Measurements from ENCODE around the gene CTU2. TPM values are rescaled to one million over a fixed set of nuclear protein-coding genes. Genes with fewer than 3 reads are reported as not detected.
"Not testable (repeated sequence)": the region's sequence is repeated elsewhere in the genome, so short reads cannot be mapped to it uniquely, and the experiment has no call there.

Gene CTU2
- total RNA-seq, 1 donor from 2014 or later: 32.1 TPM

DNA sequence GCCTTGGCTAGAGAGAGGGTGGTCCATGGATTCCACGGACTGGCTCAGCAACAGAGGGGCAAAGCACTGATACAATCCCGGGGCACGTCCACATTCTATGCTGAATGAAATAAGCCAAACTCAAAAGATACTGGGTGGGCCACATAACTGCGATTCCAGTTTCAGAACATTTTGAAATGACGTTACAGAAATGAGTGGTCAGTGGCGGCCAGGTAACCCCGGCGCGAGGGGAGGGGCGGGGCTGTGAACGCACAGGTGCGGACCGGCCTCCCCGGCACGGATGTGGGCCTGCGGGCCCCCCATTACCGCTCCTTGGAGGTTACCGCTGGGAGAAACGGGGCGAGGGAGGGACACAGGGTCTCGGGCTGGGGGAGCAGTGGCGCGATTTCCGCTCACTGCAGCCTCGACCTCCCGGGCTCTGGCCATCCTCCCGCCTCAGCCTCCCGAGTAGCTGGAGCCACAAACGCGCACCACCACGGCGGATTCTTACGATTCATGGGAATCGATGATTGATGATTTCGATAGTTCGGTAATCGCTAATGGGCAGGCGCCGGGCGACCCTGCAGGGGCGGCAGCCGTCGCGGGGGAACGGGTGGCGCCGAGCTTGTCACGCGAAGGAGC, 44.0 kb upstream of the CTU2 start:
- H3K36me3 Mint-ChIP-seq (ENCODE audit: low read depth): no peaks in the 10 kb centered on the region
- TF ChIP-seq, protein P1, sequence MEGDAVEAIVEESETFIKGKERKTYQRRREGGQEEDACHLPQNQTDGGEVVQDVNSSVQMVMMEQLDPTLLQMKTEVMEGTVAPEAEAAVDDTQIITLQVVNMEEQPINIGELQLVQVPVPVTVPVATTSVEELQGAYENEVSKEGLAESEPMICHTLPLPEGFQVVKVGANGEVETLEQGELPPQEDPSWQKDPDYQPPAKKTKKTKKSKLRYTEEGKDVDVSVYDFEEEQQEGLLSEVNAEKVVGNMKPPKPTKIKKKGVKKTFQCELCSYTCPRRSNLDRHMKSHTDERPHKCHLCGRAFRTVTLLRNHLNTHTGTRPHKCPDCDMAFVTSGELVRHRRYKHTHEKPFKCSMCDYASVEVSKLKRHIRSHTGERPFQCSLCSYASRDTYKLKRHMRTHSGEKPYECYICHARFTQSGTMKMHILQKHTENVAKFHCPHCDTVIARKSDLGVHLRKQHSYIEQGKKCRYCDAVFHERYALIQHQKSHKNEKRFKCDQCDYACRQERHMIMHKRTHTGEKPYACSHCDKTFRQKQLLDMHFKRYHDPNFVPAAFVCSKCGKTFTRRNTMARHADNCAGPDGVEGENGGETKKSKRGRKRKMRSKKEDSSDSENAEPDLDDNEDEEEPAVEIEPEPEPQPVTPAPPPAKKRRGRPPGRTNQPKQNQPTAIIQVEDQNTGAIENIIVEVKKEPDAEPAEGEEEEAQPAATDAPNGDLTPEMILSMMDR (conservative IDR thresholded peaks at IDR 0.05): no peak
- no peak overlapping the region for H3K27ac Mint-ChIP-seq (ENCODE audit: unreplicated experiment)
- peak overlapping the region; percentile 92 for H3K4me3 Mint-ChIP-seq
- peaks cover 24% of the 10 kb centered on the region for H3K4me1 Mint-ChIP-seq
- DNase-seq (ENCODE audit: low read depth, low spot score): no peak
- no peaks in the 10 kb centered on the region for H3K9me3 Mint-ChIP-seq
- no peaks in the 10 kb centered on the region for H3K27me3 Mint-ChIP-seq (ENCODE audit: low read depth)

DNA sequence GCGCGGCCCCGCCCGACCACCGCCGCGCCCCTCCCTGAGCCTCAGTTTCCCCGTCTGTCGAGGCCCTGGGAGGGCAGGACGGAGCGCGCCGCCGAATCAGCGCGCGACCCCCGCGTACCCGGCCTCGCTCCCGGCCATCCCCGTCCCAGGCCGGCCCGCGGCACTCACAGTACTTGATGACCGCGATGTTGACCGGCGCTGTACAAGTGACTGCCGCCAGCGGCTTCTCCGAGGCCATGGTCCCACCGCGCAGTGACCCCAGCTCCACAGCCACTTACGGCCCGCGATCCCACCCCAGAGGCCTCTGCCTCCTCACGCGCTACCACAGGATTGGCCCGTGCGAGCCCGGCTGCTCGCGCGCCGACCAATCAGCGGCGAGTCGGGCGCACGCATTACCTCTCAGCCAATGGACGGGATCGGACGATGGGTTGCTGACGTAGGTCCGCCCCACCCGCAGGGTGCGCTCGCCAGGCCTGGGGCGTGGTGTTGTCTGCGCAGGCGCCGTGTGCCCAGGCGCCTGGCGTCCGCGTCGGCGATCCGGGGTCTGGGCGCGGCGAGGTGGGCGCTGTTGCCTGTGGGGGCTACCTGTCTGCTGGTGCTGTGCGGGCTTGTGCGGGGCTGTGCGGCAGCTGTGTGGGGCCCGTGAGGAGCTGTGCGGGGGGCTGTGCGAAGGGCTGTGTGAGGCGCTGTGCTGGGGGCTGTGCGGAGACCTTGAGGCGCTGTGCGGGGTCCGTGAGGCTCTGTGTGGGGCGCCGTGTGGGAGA, 43.3 kb upstream of the CTU2 start, which contains the start of gene MVD:
Gene MVD (minus strand): TSS at position 249 of the 764 bp plus-strand sequence. CDS start 11 bp downstream, at position 238.
- H3K27me3 Mint-ChIP-seq (ENCODE audit: low read depth): no peaks in the 10 kb centered on the region
- H3K4me3 Mint-ChIP-seq: peak within 1 kb of the TSS; percentile 97
- peaks cover 29% of the 10 kb centered on the region for H3K4me1 Mint-ChIP-seq
- peak; percentile 90 for DNase-seq (ENCODE audit: low read depth, low spot score)
- peak within 1 kb of the TSS; percentile 94 for H3K27ac Mint-ChIP-seq (ENCODE audit: unreplicated experiment)
- no peaks in the 10 kb centered on the region for H3K36me3 Mint-ChIP-seq (ENCODE audit: low read depth)
- TF ChIP-seq, protein P1 (conservative IDR thresholded peaks at IDR 0.05): no peak
- no peaks in the 10 kb centered on the region for H3K9me3 Mint-ChIP-seq

DNA sequence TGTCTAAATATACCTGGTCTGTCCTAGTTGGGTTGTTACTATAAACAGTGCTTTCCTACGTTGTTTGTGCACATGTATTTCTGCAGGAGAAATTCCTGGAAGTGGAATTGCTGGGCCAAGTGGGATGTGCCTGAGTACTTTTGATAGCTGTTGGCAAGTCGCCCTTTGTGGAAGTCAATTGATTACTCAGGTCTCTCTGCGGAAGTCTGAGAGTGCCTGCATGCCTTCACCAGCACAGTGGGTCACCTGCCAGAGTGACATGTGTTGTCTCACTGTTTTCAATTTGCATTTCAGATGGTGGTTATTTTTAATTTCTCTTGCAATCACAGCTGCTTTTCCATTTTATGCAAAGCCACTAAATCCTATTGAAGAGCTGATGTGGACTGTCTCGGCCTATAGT, 41.2 kb upstream of the CTU2 start:
- TF ChIP-seq, protein P1 (conservative IDR thresholded peaks at IDR 0.05): no peak
- Mint-ChIP-seq H3K27ac (ENCODE audit: unreplicated experiment) (no peak overlapping the region), H3K4me1 (peaks cover 29% of the 10 kb centered on the region), H3K9me3 (no peaks in the 10 kb centered on the region), H3K27me3 (ENCODE audit: low read depth) (no peaks in the 10 kb centered on the region), H3K4me3 (peak overlapping the region; percentile 78), H3K36me3 (ENCODE audit: low read depth) (no peaks in the 10 kb centered on the region)
- DNase-seq (ENCODE audit: low read depth, low spot score): no peak

DNA sequence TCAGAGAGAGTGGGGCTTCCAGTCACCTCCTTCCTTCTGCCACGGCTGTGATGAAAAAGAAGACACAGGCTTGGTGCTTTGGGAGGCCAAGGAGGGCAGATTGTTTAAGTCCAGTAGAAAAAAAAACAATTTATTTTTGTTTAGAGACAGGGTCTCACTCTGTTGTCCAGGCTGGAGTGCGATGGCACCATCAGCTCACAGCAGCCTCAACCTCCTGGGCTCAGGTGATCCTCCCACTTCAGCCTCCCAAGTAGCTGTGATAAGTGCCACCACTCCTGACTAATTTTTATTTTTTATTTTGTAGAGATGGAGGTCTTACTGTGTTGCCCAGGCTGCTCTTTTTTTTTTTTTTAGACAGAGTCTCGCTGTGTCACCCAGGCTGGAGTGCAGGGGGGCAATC, 40.7 kb upstream of the CTU2 start:
- H3K4me1 Mint-ChIP-seq: peaks cover 29% of the 10 kb centered on the region
- TF ChIP-seq, protein P1 (conservative IDR thresholded peaks at IDR 0.05): no peak
- H3K4me3 Mint-ChIP-seq: peak overlapping the region; percentile 78
- H3K36me3 Mint-ChIP-seq (ENCODE audit: low read depth): no peaks in the 10 kb centered on the region
- no peak overlapping the region for H3K27ac Mint-ChIP-seq (ENCODE audit: unreplicated experiment)
- H3K9me3 Mint-ChIP-seq: no peaks in the 10 kb centered on the region
- H3K27me3 Mint-ChIP-seq (ENCODE audit: low read depth): no peaks in the 10 kb centered on the region
- DNase-seq (ENCODE audit: low read depth, low spot score): no peak

DNA sequence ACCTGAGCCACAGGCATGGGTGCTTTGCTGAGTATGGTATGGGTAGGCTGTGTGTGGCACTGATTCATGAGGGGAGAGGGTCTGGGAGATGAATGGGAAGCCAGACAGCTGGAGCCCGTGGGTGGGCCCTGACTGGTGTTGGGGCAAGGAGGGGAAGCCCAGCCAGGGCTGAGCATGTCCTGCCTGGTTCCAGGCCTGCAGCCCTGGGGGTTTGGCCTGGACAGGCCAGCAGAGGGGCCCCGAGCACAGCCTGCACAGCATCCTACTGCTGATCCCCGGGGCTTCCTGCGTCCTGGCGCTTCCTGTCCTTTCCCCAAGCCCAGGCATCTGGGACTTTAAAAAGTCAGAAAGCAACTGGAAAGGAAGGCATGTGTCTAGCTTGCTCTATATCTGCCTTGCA, 38.8 kb upstream of the CTU2 start:
- TF ChIP-seq, protein P1 (conservative IDR thresholded peaks at IDR 0.05): no peak
- Mint-ChIP-seq H3K9me3 (no peaks in the 10 kb centered on the region), H3K4me3 (peak overlapping the region; percentile 8), H3K27me3 (ENCODE audit: low read depth) (no peaks in the 10 kb centered on the region), H3K36me3 (ENCODE audit: low read depth) (no peaks in the 10 kb centered on the region), H3K4me1 (peaks cover 17% of the 10 kb centered on the region), H3K27ac (ENCODE audit: unreplicated experiment) (no peak overlapping the region)
- DNase-seq (ENCODE audit: low read depth, low spot score): no peak

DNA sequence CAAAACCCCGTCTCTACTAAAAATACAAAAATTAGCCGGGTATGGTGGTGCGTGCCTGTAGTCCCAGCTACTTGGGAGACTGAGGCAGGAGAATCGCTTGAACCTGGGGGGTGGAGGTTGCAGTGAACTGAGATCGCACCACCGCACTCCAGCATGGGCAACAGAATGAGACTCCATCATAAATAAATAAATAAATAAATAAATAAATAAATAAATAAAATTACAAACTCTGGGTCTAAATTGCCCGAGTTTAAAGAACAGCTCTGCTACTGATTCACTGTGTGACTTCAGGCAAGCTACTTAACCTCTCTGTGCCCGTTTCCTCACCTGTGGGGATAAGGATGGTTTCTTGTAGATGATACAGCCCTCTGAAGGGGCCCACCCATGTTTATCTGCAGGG, 36.8 kb upstream of the CTU2 start:
- not testable (repeated sequence) for H3K27ac Mint-ChIP-seq (ENCODE audit: unreplicated experiment); H3K9me3 Mint-ChIP-seq; H3K27me3 Mint-ChIP-seq (ENCODE audit: low read depth); H3K36me3 Mint-ChIP-seq (ENCODE audit: low read depth); H3K4me3 Mint-ChIP-seq; DNase-seq (ENCODE audit: low read depth, low spot score)
- peaks cover 13% of the 10 kb centered on the region for H3K4me1 Mint-ChIP-seq
